Liver (tissue), 9 donors: Measurements from ENCODE around the gene TJAP1. TPM values are rescaled to one million over a fixed set of nuclear protein-coding genes. Genes with fewer than 3 reads are reported as not detected.

Experiments used
- DNase-seq: peaks from one replicate; pipeline ENCODE4 v3.0.0-alpha.2; 2017; ENCODE audit warnings: low spot score
- H3K27ac ChIP-seq, 2 donors: one replicate each; pipeline ENCODE4 v1.7.0; 2013; ENCODE audit warnings: inconsistent platforms in 2 of 2, low read length in 2 of 2, control low read depth in 1 of 2, low read depth in 1 of 2, mild to moderate bottlenecking in 1 of 2
- H3K27me3 ChIP-seq, 4 donors: one replicate each; pipeline versions ENCODE4 v1.6.1 to v1.7.0; 2013; ENCODE audit warnings: low read length in 3 of 4, inconsistent platforms in 1 of 4, mild to moderate bottlenecking in 1 of 4, moderate library complexity in 1 of 4; ENCODE audit not compliant: control insufficient read depth in 4 of 4, insufficient read depth in 4 of 4
- H3K36me3 ChIP-seq, 4 donors: one replicate each; pipeline versions ENCODE4 v1.6.1 to v1.7.0; 2013; ENCODE audit warnings: low read length in 3 of 4, mild to moderate bottlenecking in 3 of 4, low read depth in 1 of 4, moderate library complexity in 1 of 4; ENCODE audit not compliant: control insufficient read depth in 4 of 4, insufficient read depth in 3 of 4
- H3K4me1 ChIP-seq, 4 donors: one replicate each; pipeline versions ENCODE4 v1.6.1 to v1.7.0; 2013; ENCODE audit warnings: low read length in 3 of 4, mild to moderate bottlenecking in 3 of 4, moderate library complexity in 1 of 4; ENCODE audit not compliant: control insufficient read depth in 4 of 4, insufficient read depth in 4 of 4
- H3K4me3 ChIP-seq, 3 donors: one replicate each; pipeline versions ENCODE4 v1.6.1 to v1.7.0; 2013; ENCODE audit warnings: low read length in 3 of 3, control low read depth in 1 of 3, low read depth in 1 of 3, mild to moderate bottlenecking in 1 of 3
- H3K9ac ChIP-seq, 2 donors: one replicate each; pipeline ENCODE4 v1.7.0; 2013; ENCODE audit warnings: low read length in 2 of 2, mild to moderate bottlenecking in 2 of 2, moderate library complexity in 2 of 2, control low read depth in 1 of 2, low read depth in 1 of 2
- H3K9me3 ChIP-seq, 4 donors: one replicate each; pipeline versions ENCODE4 v1.6.1 to v1.7.0; 2013; ENCODE audit warnings: low read length in 3 of 4; ENCODE audit not compliant: control insufficient read depth in 4 of 4
- EGR1 ChIP-seq, 2 donors: IDR thresholded peaks; 2 replicates each; pipeline ENCODE4 v1.6.1; 2016 to 2018; ENCODE audit warnings: antibody characterized with exemption in 2 of 2, low read depth in 2 of 2
- FOXA1 ChIP-seq: IDR thresholded peaks from 2 replicates; pipeline ENCODE4 v1.6.1; 2016; ENCODE audit warnings: antibody characterized with exemption
- GABPA ChIP-seq, 2 donors: IDR thresholded peaks in 1 of 2; conservative IDR thresholded peaks in 1 of 2; 2 replicates each; pipeline ENCODE4 v1.6.1; 2016; ENCODE audit warnings: antibody characterized with exemption in 2 of 2, mild to moderate bottlenecking in 1 of 2, moderate library complexity in 1 of 2
- HNF4A ChIP-seq, 2 donors: conservative IDR thresholded peaks; 2 replicates each; pipeline ENCODE4 v1.6.1; 2016; ENCODE audit warnings: antibody characterized with exemption in 2 of 2, mild to moderate bottlenecking in 2 of 2
- JUND ChIP-seq, 2 donors: IDR thresholded peaks; 2 replicates each; pipeline ENCODE4 v1.6.1; 2016; ENCODE audit warnings: antibody characterized with exemption in 2 of 2
- NR2F2 ChIP-seq: IDR thresholded peaks from 2 replicates; pipeline ENCODE4 v1.6.1; 2016; ENCODE audit warnings: antibody characterized with exemption
- RAD21 ChIP-seq, 2 donors: IDR thresholded peaks; 2 replicates each; pipeline ENCODE4 v1.6.1; 2016; ENCODE audit warnings: antibody characterized with exemption in 2 of 2, mild to moderate bottlenecking in 2 of 2
- RXRA ChIP-seq, 2 donors: IDR thresholded peaks; 2 replicates each; pipeline ENCODE4 v1.6.1; 2017 to 2018; ENCODE audit warnings: antibody characterized with exemption in 2 of 2, mild to moderate bottlenecking in 1 of 2
- SP1 ChIP-seq: IDR thresholded peaks from 2 replicates; pipeline ENCODE4 v1.6.1; 2018; ENCODE audit warnings: antibody characterized with exemption, mild to moderate bottlenecking
- YY1 ChIP-seq: IDR thresholded peaks from 2 replicates; pipeline ENCODE4 v1.6.1; 2016; ENCODE audit warnings: antibody characterized with exemption, mild to moderate bottlenecking
- WGBS: extraction: QIAGEN DNeasy Blood & Tissue Kit; methylation state at CpG from one replicate; pipeline ENCODE4 v1.1.7; 2013; 5-methylcytosine and 5-hydroxymethylcytosine counted together
- polyA plus RNA-seq, 2 donors: library from polyadenylated mRNA; stranded (reverse) in 1 of 2; unstranded in 1 of 2; fragments of 200-250 nt in 1 of 2; fragments of >200 nt in 1 of 2; fragmentation: Nextera tagmentation in 1 of 2; extraction: Ambion mirVana in 1 of 2; gene quantifications; one replicate each; pipeline versions ENCODE4 v1.2.1 to v1.2.3, GENCODE V29; 2013 to 2015
- total RNA-seq, 2 donors: library from RNA; depleted of rRNA; stranded (reverse); fragments of >200 nt; gene quantifications; one replicate each; pipeline ENCODE4 v1.2.3, GENCODE V29; 2014
- TF ChIP-seq, protein P1 (sequence below): fragments of 150-350 bp; IDR thresholded peaks from 2 replicates; pipeline ENCODE4 v1.5.1; 2017; ENCODE audit warnings: improper control_type of control experiment, low read depth, low read length; ENCODE audit not compliant: missing input control
- TF ChIP-seq, protein P2 (sequence below): IDR thresholded peaks from 2 replicates; pipeline ENCODE4 v1.6.1; 2016; ENCODE audit warnings: antibody characterized with exemption, mild to moderate bottlenecking
- TF ChIP-seq, protein P3 (sequence below): IDR thresholded peaks from 2 replicates; pipeline ENCODE4 v1.6.1; 2016; ENCODE audit warnings: antibody characterized with exemption
- TF ChIP-seq, protein P4 (sequence below): IDR thresholded peaks from 2 replicates; pipeline ENCODE4 v1.6.1; 2016; ENCODE audit warnings: antibody characterized with exemption
- TF ChIP-seq, protein P5 (sequence below): IDR thresholded peaks from 2 replicates; pipeline ENCODE4 v1.6.1; 2016; ENCODE audit warnings: antibody characterized with exemption
- donor health status: healthy.
- donor health status: healthy.
- donor health status: healthy.
- donor health status: healthy.
- donor health status: healthy.

TJAP1 gene
- total and polyA plus RNA-seq, 4 donors = 6.9 to 10.3 (median 7.8) TPM

DNA sequence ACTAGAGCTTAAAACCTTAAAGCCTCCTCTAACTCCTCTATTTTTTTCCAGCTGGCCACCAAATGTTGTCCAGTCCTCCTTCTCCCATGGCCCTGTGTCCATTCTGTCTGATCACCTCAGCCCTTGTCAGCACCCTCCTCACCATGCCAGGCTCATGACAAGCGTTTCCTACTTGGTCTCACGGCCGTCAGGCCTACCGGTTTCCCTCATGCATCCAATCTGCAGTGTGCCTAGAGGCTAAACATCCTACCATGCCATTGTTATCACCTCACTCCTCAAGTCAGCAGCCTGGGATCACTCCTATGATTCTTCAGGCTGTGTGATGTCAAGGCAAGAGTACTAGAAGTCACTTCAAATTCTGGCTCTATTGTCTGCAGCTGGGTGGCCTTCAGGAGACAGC, 9.6 kb upstream of the TJAP1 start (continued):
- TF ChIP-seq, protein P1, sequence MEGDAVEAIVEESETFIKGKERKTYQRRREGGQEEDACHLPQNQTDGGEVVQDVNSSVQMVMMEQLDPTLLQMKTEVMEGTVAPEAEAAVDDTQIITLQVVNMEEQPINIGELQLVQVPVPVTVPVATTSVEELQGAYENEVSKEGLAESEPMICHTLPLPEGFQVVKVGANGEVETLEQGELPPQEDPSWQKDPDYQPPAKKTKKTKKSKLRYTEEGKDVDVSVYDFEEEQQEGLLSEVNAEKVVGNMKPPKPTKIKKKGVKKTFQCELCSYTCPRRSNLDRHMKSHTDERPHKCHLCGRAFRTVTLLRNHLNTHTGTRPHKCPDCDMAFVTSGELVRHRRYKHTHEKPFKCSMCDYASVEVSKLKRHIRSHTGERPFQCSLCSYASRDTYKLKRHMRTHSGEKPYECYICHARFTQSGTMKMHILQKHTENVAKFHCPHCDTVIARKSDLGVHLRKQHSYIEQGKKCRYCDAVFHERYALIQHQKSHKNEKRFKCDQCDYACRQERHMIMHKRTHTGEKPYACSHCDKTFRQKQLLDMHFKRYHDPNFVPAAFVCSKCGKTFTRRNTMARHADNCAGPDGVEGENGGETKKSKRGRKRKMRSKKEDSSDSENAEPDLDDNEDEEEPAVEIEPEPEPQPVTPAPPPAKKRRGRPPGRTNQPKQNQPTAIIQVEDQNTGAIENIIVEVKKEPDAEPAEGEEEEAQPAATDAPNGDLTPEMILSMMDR = no peak
- no peak for TF ChIP-seq EGR1 (IDR thresholded peaks at IDR 0.05; ENCODE audit: low read depth in 2 of 2)
- TF ChIP-seq NR2F2 = no peak
- no peak for TF ChIP-seq GABPA (IDR thresholded peaks at IDR 0.05 in 1 of 2, conservative IDR thresholded peaks at IDR 0.05 in 1 of 2)
- no peak for TF ChIP-seq HNF4A (conservative IDR thresholded peaks at IDR 0.05)

DNA sequence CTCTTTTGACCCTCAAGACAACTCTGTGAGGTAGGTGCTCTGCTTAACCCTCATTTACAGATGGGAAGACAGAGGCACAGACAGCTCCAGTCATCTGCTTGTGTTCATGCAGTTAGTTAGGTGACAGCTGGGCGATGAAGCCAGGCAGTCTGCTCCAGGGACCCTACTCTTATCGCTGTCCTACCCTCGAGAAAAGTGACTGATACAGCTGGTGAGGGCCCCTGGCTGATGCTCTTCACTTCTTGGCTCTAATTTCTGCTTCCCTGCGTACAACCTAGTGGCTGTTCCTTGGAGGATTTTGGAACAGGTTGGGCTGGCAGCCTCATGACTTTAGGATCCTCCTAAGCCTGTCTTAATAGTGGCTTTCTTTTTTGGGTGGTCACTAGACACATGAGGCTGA, 9.1 kb upstream of the TJAP1 start:
- Histone ChIP-seq H3K4me3 (no peak overlapping the region), H3K36me3 (no peaks in the 10 kb centered on the region), H3K27me3 (no peaks in the 10 kb centered on the region), H3K9ac (no peak overlapping the region), H3K27ac (no peak overlapping the region), H3K9me3 (no peaks in the 10 kb centered on the region), H3K4me1 (no peaks in the 10 kb centered on the region)
- no peak for DNase-seq
- WGBS = 84% methylated on average over 4 of the region's 4 CpGs
- TF ChIP-seq, protein P2, sequence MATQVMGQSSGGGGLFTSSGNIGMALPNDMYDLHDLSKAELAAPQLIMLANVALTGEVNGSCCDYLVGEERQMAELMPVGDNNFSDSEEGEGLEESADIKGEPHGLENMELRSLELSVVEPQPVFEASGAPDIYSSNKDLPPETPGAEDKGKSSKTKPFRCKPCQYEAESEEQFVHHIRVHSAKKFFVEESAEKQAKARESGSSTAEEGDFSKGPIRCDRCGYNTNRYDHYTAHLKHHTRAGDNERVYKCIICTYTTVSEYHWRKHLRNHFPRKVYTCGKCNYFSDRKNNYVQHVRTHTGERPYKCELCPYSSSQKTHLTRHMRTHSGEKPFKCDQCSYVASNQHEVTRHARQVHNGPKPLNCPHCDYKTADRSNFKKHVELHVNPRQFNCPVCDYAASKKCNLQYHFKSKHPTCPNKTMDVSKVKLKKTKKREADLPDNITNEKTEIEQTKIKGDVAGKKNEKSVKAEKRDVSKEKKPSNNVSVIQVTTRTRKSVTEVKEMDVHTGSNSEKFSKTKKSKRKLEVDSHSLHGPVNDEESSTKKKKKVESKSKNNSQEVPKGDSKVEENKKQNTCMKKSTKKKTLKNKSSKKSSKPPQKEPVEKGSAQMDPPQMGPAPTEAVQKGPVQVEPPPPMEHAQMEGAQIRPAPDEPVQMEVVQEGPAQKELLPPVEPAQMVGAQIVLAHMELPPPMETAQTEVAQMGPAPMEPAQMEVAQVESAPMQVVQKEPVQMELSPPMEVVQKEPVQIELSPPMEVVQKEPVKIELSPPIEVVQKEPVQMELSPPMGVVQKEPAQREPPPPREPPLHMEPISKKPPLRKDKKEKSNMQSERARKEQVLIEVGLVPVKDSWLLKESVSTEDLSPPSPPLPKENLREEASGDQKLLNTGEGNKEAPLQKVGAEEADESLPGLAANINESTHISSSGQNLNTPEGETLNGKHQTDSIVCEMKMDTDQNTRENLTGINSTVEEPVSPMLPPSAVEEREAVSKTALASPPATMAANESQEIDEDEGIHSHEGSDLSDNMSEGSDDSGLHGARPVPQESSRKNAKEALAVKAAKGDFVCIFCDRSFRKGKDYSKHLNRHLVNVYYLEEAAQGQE = no peak
- no peak for TF ChIP-seq JUND (IDR thresholded peaks at IDR 0.05)

GRCh38 chr6:43468748-43469681, 8.4 kb upstream of the TJAP1 start:
- no peaks in the 10 kb centered on the region for H3K27me3 ChIP-seq
- DNase-seq = no peak
- WGBS = 81% methylated on average over 13 of the region's 13 CpGs
- TF ChIP-seq, protein P3, sequence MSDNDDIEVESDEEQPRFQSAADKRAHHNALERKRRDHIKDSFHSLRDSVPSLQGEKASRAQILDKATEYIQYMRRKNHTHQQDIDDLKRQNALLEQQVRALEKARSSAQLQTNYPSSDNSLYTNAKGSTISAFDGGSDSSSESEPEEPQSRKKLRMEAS = no peak
- TF ChIP-seq RXRA (IDR thresholded peaks at IDR 0.05) (no peak), YY1 (no peak), RAD21 (IDR thresholded peaks at IDR 0.05) (no peak), JUND (IDR thresholded peaks at IDR 0.05) (no peak), FOXA1 (no peak), SP1 (no peak)
- TF ChIP-seq, protein P1 = no peak
- TF ChIP-seq, protein P4, sequence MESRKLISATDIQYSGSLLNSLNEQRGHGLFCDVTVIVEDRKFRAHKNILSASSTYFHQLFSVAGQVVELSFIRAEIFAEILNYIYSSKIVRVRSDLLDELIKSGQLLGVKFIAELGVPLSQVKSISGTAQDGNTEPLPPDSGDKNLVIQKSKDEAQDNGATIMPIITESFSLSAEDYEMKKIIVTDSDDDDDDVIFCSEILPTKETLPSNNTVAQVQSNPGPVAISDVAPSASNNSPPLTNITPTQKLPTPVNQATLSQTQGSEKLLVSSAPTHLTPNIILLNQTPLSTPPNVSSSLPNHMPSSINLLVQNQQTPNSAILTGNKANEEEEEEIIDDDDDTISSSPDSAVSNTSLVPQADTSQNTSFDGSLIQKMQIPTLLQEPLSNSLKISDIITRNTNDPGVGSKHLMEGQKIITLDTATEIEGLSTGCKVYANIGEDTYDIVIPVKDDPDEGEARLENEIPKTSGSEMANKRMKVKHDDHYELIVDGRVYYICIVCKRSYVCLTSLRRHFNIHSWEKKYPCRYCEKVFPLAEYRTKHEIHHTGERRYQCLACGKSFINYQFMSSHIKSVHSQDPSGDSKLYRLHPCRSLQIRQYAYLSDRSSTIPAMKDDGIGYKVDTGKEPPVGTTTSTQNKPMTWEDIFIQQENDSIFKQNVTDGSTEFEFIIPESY = no peak
- TF ChIP-seq, protein P5, sequence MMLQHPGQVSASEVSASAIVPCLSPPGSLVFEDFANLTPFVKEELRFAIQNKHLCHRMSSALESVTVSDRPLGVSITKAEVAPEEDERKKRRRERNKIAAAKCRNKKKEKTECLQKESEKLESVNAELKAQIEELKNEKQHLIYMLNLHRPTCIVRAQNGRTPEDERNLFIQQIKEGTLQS = no peak

More at GRCh38 chr6:43468748-43469681, 8.4 kb upstream of the TJAP1 start:
- H3K4me3 ChIP-seq = no peak overlapping the region
- H3K4me1 ChIP-seq = no peaks in the 10 kb centered on the region
- H3K27ac ChIP-seq = no peak overlapping the region
- no peak overlapping the region for H3K9ac ChIP-seq
- H3K9me3 ChIP-seq = no peaks in the 10 kb centered on the region
- H3K36me3 ChIP-seq = no peaks in the 10 kb centered on the region
